Measurements from ENCODE around the gene PC. TPM values are rescaled to one million over a fixed set of nuclear protein-coding genes. Genes with fewer than 3 reads are reported as not detected.

Gene PC
- polyA plus RNA-seq, 1 of the 3 experiments (the other 2 are of a cell fraction): 9.7 TPM

- Histone ChIP-seq H3K9ac (peak overlapping the region; percentile 99), H3K9me3 (no peaks in the 10 kb centered on the region), H3K4me3 (ENCODE audit: low read depth in 2 of 2, low read length in 1 of 2) (peak overlapping the region; percentile 88 to 91), H3K4me1 (ENCODE audit: control insufficient read depth in 1 of 2, insufficient read depth in 2 of 2, low read depth in 1 of 2, low read length in 1 of 2) (peaks cover 13 to 24% of the 10 kb centered on the region in 2 experiments; a peak in 3 of 4 replicates), H2AFZ (ENCODE audit: low read depth) (peak overlapping the region; percentile 87; the same call in 1 of the 2 replicates), H3F3A (replicated peaks; ENCODE audit: insufficient read depth) (peaks cover 4% of the 10 kb centered on the region), H3K27me3 (ENCODE audit: insufficient read depth) (no peaks in the 10 kb centered on the region), H3K36me3 (replicated peaks in 1 of 2; ENCODE audit: control insufficient read depth in 1 of 2, insufficient read depth in 2 of 2, low read length in 1 of 2) (peaks cover 12 to 31% of the 10 kb centered on the region in 2 experiments), H3K4me2 (peak overlapping the region; percentile 92), H4K20me1 (ENCODE audit: insufficient read depth) (no peaks in the 10 kb centered on the region), H3K27ac (ENCODE audit: low read depth in 2 of 2, low read length in 1 of 2) (peak overlapping the region; percentile 83 to 90), H3K79me2 (ENCODE audit: insufficient read depth) (peaks cover 58% of the 10 kb centered on the region), H3K9me2 (no peaks in the 10 kb centered on the region)
- TF ChIP-seq CHD2 (IDR thresholded peaks at IDR 0.05; ENCODE audit: low read length, partially characterized antibody): no peak
- no peak for TF ChIP-seq GATA2 (CRISPR knock-in tag; IDR thresholded peaks at IDR 0.05)
- TF ChIP-seq TCF12 (IDR thresholded peaks at IDR 0.05): no peak
- TF ChIP-seq GABPA (IDR thresholded peaks at IDR 0.05; ENCODE audit: low read depth): no peak
- no peak for TF ChIP-seq NFIC (IDR thresholded peaks at IDR 0.05; ENCODE audit: borderline replicate concordance)
- no peak for TF ChIP-seq PBX3 (IDR thresholded peaks at IDR 0.05)
- no peak for TF ChIP-seq USF2 (IDR thresholded peaks at IDR 0.05; ENCODE audit: borderline replicate concordance, low read depth, low read length)
- no peak for TF ChIP-seq YY1 (IDR thresholded peaks at IDR 0.05; ENCODE audit: low read depth)
- no peak for TF ChIP-seq TAF1 (IDR thresholded peaks at IDR 0.05; ENCODE audit: borderline replicate concordance, low read depth, low read length)
- TF ChIP-seq USF1 (IDR thresholded peaks at IDR 0.05; ENCODE audit: borderline replicate concordance, low read depth): no peak
- TF ChIP-seq FOSL2 (IDR thresholded peaks at IDR 0.05; ENCODE audit: borderline replicate concordance, low read depth): no peak
- TF ChIP-seq FOXJ3 (CRISPR knock-in tag; IDR thresholded peaks at IDR 0.05): no peak
- TF ChIP-seq RAD21 (IDR thresholded peaks at IDR 0.05; ENCODE audit: low read length): no peak
- TF ChIP-seq ELF1 (IDR thresholded peaks at IDR 0.05): no peak
- no peak for TF ChIP-seq RCOR1 (IDR thresholded peaks at IDR 0.05; ENCODE audit: low read length)
- TF ChIP-seq MEF2A (IDR thresholded peaks at IDR 0.05; ENCODE audit: borderline replicate concordance, low read depth): no peak
- no peak for DNase-seq
- WGBS (ENCODE audit: low lambda C conversion rate): 7% methylated on average over 11 of the region's 11 CpGs
- CTCF ChIA-PET: interaction anchor here (0.7 to 4.6 kb wide), 9 partner anchors 9 to 265 kb away, joined by 3 to 46 read pairs (median 4); partner anchors contain the start of genes C11orf86, PC and RBM4B
- POLR2A ChIA-PET: interaction anchor here (2.0 kb wide), 1 partner anchor 13 kb away, joined by 14 read pairs; no protein-coding TSS in a partner anchor
Observed at GRCh38 chr11:66842501-66842895, 115.7 kb downstream of the PC start.

GRCh38 chr11:66841861-66842260 lies 116.3 kb downstream of the PC start:
- no peak for DNase-seq
- no peaks in the 10 kb centered on the region for H3K9me3 ChIP-seq
- no peaks in the 10 kb centered on the region for H3K27me3 ChIP-seq (ENCODE audit: insufficient read depth)
- H3K9ac ChIP-seq: peak overlapping the region; percentile 99
- H2AFZ ChIP-seq (ENCODE audit: low read depth): no peak overlapping the region
- peak overlapping the region; percentile 92 for H3K4me2 ChIP-seq
- H3F3A ChIP-seq (replicated peaks; ENCODE audit: insufficient read depth): peaks cover 4% of the 10 kb centered on the region
- peak overlapping the region; percentile 88 to 91 for H3K4me3 ChIP-seq (ENCODE audit: low read depth in 2 of 2, low read length in 1 of 2)
- POLR2A ChIA-PET: interaction anchor here (2.0 kb wide), 1 partner anchor 14 kb away, joined by 14 read pairs; no protein-coding TSS in a partner anchor
- no peak overlapping the region; a peak in 1 of 4 replicates for H3K27ac ChIP-seq (ENCODE audit: low read depth in 2 of 2, low read length in 1 of 2)
- peaks cover 13 to 24% of the 10 kb centered on the region in 2 experiments; a peak in 3 of 4 replicates for H3K4me1 ChIP-seq (ENCODE audit: control insufficient read depth in 1 of 2, insufficient read depth in 2 of 2, low read depth in 1 of 2, low read length in 1 of 2)
- no peaks in the 10 kb centered on the region for H4K20me1 ChIP-seq (ENCODE audit: insufficient read depth)
- H3K9me2 ChIP-seq: no peaks in the 10 kb centered on the region
- WGBS (ENCODE audit: low lambda C conversion rate): 71% methylated on average over 5 of the region's 7 CpGs
- CTCF ChIA-PET: interaction anchor here (0.7 to 4.6 kb wide), 10 partner anchors 8 to 264 kb away, joined by 3 to 46 read pairs (median 4); partner anchors contain the start of genes C11orf86, PC and RBM4B
- H3K36me3 ChIP-seq (replicated peaks in 1 of 2; ENCODE audit: control insufficient read depth in 1 of 2, insufficient read depth in 2 of 2, low read length in 1 of 2): peaks cover 12 to 31% of the 10 kb centered on the region in 2 experiments
- peaks cover 58% of the 10 kb centered on the region for H3K79me2 ChIP-seq (ENCODE audit: insufficient read depth)
- TF ChIP-seq TEAD4 (IDR thresholded peaks at IDR 0.05; ENCODE audit: borderline replicate concordance, insufficient read depth): no peak
- TF ChIP-seq NRF1 (IDR thresholded peaks at IDR 0.05; ENCODE audit: low read depth, low read length): no peak
- TF ChIP-seq MXI1 (IDR thresholded peaks at IDR 0.05; ENCODE audit: low read depth, low read length): no peak
- no peak for TF ChIP-seq ZBTB33 (IDR thresholded peaks at IDR 0.05; ENCODE audit: borderline replicate concordance, low read depth)
- no peak for TF ChIP-seq IRF3 (IDR thresholded peaks at IDR 0.05; ENCODE audit: low read depth, low read length)
- no peak for TF ChIP-seq FOXM1 (IDR thresholded peaks at IDR 0.05; ENCODE audit: low read depth)
- no peak for TF ChIP-seq EP300 (IDR thresholded peaks at IDR 0.05; ENCODE audit: borderline replicate concordance in 1 of 2, low read depth in 1 of 2, low read length in 1 of 2)
- TF ChIP-seq EZH2phosphoT487 (IDR thresholded peaks at IDR 0.05; ENCODE audit: borderline replicate concordance, low read depth): no peak
- no peak for TF ChIP-seq JUND (IDR thresholded peaks at IDR 0.05)

All from SK-N-SH (cell line).